Keratinocyte (primary cell): ENCODE results near the gene NME8.

Experiments used
- EZH2 ChIP-seq: IDR thresholded peaks from one replicate; pipeline ENCODE4 v1.6.1; 2012; ENCODE audit warnings: inconsistent platforms, mild to moderate bottlenecking, low read length, moderate library complexity
- TF ChIP-seq, protein P1 (sequence below), 3 experiments: IDR thresholded peaks in 1 of 3; conservative IDR thresholded peaks in 1 of 3; optimal IDR thresholded peaks in 1 of 3; 2 replicates in 2 of 3; 3 replicates in 1 of 3; pipeline versions ENCODE3 to v1.5.1; 2011; ENCODE audit warnings: low read length in 3 of 3, mild to moderate bottlenecking in 3 of 3, moderate library complexity in 2 of 3, control low read depth in 1 of 3, inconsistent platforms in 1 of 3; ENCODE audit not compliant: insufficient read depth in 2 of 3; ENCODE audit errors: extremely low read depth in 1 of 3

- TF ChIP-seq, protein P1, sequence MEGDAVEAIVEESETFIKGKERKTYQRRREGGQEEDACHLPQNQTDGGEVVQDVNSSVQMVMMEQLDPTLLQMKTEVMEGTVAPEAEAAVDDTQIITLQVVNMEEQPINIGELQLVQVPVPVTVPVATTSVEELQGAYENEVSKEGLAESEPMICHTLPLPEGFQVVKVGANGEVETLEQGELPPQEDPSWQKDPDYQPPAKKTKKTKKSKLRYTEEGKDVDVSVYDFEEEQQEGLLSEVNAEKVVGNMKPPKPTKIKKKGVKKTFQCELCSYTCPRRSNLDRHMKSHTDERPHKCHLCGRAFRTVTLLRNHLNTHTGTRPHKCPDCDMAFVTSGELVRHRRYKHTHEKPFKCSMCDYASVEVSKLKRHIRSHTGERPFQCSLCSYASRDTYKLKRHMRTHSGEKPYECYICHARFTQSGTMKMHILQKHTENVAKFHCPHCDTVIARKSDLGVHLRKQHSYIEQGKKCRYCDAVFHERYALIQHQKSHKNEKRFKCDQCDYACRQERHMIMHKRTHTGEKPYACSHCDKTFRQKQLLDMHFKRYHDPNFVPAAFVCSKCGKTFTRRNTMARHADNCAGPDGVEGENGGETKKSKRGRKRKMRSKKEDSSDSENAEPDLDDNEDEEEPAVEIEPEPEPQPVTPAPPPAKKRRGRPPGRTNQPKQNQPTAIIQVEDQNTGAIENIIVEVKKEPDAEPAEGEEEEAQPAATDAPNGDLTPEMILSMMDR (optimal IDR thresholded peaks at IDR 0.05 in 1 of 3, IDR thresholded peaks at IDR 0.05 in 1 of 3, conservative IDR thresholded peaks at IDR 0.05 in 1 of 3; ENCODE audit: extremely low read depth in 1 of 3, insufficient read depth in 2 of 3, low read length in 3 of 3), result no peak
- no peak for TF ChIP-seq EZH2
Observed at GRCh38 chr7:37899712-37900247, 51.4 kb downstream of the NME8 start.
